AG10803 (cell line): ENCODE measurements around the gene AHR.

Experiments
- DNase-seq: peaks from one replicate; pipeline ENCODE4 v3.0.0; 2010; ENCODE audit warnings: low read depth
- H3K4me3 ChIP-seq: 2 replicates; pipeline ENCODE4 v1.5.1; 2011; ENCODE audit warnings: mild to moderate bottlenecking, low read length, control low read depth
- TF ChIP-seq, protein P1 (sequence below): conservative IDR thresholded peaks from 2 replicates; pipeline ENCODE4 v1.5.1; 2011; ENCODE audit warnings: mild to moderate bottlenecking, low read length, control low read depth, inconsistent platforms

The AHR gene

DNA sequence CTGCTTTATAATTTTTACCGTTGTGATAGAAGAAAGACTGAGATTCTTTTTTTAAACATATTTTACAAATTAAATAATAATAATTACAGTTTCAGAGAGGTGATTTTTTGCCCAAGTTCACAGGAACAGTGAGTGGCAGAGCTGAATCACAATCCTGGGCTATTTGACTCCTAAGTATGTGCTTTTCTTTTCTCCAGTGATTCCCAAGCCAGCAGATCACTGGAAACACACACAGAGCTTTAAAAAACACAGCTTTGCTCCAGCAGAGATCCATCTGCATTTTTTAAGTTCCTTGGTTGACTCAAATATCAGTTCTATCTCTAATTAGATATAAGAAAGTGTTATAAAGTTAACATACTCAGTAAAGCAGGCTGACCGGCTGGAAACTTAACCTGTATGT lies 69.0 kb downstream of the AHR start:
- peak; percentile 23 for DNase-seq
- H3K4me3 ChIP-seq = no peak overlapping the region
- TF ChIP-seq, protein P1, sequence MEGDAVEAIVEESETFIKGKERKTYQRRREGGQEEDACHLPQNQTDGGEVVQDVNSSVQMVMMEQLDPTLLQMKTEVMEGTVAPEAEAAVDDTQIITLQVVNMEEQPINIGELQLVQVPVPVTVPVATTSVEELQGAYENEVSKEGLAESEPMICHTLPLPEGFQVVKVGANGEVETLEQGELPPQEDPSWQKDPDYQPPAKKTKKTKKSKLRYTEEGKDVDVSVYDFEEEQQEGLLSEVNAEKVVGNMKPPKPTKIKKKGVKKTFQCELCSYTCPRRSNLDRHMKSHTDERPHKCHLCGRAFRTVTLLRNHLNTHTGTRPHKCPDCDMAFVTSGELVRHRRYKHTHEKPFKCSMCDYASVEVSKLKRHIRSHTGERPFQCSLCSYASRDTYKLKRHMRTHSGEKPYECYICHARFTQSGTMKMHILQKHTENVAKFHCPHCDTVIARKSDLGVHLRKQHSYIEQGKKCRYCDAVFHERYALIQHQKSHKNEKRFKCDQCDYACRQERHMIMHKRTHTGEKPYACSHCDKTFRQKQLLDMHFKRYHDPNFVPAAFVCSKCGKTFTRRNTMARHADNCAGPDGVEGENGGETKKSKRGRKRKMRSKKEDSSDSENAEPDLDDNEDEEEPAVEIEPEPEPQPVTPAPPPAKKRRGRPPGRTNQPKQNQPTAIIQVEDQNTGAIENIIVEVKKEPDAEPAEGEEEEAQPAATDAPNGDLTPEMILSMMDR = no peak

DNA sequence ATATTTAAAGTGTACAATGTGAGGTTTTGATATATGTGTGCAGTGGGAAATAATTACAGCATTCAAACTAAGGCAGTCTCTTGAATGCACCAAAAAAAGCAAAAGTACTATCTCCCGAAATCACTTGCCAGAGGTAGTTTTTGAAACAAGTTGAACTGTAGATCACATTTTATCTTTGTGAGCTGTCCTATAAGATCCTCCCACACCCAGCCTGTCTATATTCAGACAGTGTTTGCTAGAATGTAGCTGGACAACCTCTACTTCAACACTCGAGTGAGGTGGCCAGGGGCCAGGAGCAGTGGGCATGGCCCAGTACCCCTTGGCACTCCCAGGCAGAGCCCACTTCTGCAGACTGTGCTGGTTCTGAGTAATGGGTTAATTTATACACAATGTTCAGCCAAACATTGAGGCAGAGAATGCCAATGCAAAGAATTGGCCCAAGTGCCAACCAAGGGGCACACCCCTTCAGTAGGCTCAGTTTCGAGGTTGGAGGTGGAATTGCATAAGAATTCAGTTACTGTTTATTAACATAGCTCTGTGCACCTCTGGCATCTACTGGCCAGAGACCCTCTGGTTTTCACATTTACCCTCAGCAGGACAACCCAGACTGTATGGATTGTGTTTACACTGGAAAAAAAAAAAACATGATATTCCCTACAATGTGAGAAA lies 70.5 kb downstream of the AHR start:
- DNase-seq = no peak
- no peak overlapping the region for H3K4me3 ChIP-seq
- TF ChIP-seq, protein P1 = no peak

DNA sequence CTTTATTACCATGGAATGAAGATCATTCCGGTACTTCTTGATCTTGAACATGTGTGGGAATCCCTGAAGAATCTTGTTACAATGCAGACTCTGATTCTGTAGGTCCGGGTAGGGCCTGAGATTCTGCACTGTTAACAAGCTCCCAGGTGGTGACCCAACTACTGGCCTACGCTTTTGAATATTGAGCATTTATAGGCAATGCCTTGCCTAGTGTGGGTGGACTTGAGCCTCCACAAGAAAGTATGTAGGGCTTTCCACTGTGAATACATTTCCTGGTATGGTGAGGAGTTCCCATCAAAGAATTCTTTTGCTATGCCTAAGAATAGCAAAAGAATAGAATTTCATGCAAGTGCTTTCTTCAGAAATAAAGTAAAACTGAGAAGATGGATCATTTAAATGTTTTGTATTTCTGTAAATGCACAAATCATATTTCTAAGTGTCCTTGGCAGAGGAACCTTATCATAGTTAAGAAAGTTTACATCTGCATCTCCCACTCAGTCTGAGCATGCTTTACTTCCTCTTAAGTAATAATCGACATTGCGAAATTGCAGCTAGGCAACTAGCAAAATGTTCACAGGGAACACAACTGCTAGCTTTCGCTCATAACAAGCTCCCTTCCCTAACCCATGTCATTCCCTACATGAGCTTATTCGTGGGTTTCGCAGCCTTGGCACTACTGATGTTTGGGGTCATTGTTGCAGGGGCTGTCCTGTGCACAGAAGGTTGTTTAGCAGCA lies 71.4 kb downstream of the AHR start:
- TF ChIP-seq, protein P1 = no peak
- no peak overlapping the region for H3K4me3 ChIP-seq
- DNase-seq = peak; percentile 94

DNA sequence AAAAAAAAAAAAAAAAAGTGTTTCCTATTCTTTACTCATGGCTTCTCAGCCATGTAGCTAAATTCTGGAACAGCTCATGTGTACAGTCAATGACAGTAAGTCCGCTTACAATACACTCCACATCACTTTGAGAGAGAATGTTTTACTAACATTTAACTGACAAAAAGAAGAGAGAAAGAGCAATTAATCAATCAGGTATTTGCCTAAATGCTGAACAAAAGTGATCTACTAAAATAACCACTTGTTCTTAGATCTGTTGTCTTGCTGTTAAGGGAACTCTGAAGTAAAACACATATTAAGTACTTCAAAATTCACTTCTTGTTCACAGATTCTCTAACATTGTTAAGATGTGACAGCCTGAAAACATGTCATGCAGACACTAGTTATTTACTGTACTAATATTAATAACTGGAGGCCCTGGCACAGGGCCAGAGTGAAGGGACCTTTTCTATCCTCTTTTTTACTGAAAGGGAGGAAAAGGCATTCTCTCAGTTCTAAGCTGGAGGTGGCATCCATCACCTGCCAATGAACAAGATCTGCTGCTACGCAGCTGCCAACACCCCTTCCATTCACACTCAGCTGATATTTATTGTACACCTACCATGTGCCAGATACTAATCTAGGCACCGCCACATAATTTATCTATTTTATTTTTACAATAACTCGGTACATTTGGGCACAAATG lies 72.6 kb downstream of the AHR start:
- TF ChIP-seq, protein P1 = no peak
- no peak for DNase-seq

DNA sequence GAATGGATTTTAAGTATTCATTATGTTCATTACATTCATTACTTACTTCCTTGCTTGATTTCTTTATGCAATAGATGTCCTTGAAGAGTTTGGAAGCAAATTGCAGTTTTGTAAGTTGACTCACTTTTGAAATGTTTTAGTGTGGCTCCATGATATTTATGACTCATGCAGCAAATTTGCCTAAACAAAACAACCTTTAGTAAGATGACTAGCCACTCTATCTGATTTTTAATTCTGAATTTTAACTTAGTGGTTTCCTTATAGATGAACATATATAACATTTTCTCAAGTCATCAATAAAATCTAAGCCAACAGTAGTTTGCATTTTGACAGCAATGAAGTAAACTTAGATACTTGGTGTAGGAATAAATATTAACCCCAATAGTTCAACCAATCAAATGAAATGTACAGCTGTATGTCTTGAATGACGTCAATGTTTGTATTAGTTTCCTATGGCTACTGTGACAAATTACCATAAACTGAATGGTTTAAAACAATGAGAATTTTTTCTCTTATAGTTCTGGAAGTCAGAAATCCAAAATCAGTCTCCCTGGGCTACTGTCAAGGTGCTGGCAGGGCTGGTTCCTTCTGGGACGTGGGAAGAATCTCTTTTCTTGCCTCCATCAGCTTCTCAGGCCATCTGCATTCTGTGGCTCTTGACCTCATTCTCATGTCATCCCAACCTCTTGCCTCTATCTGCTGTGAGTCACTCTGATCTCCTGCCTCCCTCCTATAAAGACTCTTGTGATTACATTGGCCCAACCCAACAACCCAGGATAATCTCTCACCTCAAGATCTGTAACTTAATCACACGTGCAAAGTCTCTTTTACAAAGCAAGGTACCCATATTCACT lies 73.4 kb downstream of the AHR start:
- DNase-seq = peak; percentile 97
- TF ChIP-seq, protein P1 = no peak
- no peak overlapping the region for H3K4me3 ChIP-seq

More for the DNA sequence above, 72.6 kb downstream of the AHR start:
- no peak overlapping the region for H3K4me3 ChIP-seq

DNA sequence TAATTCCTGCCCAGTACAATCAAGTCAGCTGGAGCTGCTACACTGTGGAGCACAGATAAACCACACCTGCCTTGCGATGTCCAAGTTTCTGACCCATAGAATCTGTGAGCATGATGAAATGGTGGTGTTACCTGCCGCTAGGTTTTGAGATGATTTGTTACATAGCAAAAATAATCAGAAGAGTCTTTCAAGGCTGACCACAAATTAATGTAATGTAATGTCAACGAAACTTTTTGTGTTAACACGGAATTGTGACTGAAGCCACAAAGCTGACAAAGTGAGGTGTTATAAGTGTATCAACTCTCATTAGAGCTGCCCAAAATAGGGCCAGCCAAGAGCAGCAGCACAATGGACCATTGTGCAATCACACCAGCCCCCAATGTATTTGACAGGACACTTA lies 75.7 kb downstream of the AHR start:
- H3K4me3 ChIP-seq = no peak overlapping the region
- no peak for DNase-seq
- TF ChIP-seq, protein P1 = no peak
